Measurements from ENCODE around the gene NCKAP5. TPM values are rescaled to one million over a fixed set of nuclear protein-coding genes. Genes with fewer than 3 reads are reported as not detected.

Gene NCKAP5
- total RNA-seq, 1 experiment from 2014 or later: 3.2 TPM

DNA sequence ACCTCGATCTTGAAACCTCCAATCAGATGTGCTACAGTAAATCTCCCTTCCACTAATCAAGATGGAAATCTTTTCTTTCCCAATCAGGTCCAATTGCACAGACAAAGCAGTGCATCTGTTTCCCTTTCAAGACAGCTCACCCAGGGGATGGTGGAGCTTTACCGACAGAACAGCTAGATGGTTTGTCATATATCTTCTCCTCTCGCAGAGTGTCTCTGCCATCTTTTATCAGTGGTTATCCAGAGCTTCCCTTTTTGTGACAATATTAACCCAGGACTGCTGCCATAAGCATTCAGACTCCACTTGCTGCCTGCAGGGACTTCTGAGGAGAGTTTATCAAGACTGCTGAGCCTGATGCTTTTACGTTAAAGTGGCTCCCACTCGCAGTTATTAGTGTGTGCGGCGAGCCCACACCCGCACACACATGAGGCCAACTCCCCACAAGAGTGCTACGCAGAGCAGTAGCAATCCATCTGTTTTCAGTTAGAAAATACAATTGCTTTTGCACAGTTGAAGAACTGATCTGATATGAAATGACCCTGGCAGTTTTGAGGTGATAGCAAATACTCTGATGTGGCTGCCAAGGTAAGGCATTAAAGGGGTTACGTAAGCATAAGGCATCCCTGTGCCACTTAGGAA, 398.9 kb downstream of the NCKAP5 start:
- POLR2A ChIA-PET (ENCODE audit: unreplicated experiment): no interaction called here
- CTCF ChIA-PET: interaction anchor here (0.6 kb wide), 1 partner anchor 912 kb away, joined by 6 read pairs; no protein-coding TSS in a partner anchor
- Histone ChIP-seq H3K36me3 (ENCODE audit: low read depth, low read length) (no peaks in the 10 kb centered on the region), H3K4me3 (ENCODE audit: low read length) (no peak overlapping the region), H3K79me2 (ENCODE audit: low read length) (no peaks in the 10 kb centered on the region), H2AFZ (ENCODE audit: low read length) (no peak overlapping the region), H3K9me2 (replicated peaks; ENCODE audit: low read length) (no peaks in the 10 kb centered on the region), H4K20me1 (ENCODE audit: low read length) (no peaks in the 10 kb centered on the region), H3K4me1 (ENCODE audit: insufficient read depth, low read length) (peaks cover 20% of the 10 kb centered on the region), H3F3A (ENCODE audit: low read length, unreplicated experiment) (no peaks in the 10 kb centered on the region), H3K27ac (ENCODE audit: low read length) (no peak overlapping the region), H3K9me3 (ENCODE audit: low read length) (no peaks in the 10 kb centered on the region), H3K4me2 (ENCODE audit: low read length) (no peak overlapping the region), H3K27me3 (ENCODE audit: low read length) (no peaks in the 10 kb centered on the region), H3K9ac (ENCODE audit: low read length) (no peak overlapping the region)
- ATAC-seq (no peak), DNase-seq (no peak)
- intact Hi-C loops (cut with micrococcal nuclease): loop anchor here (5.0 to 10.0 kb wide), 2 partner anchors 375 to 732 kb away; no protein-coding TSS in a partner anchor
- no TSS peak for BruUV-seq (replicated peaks)
- TF ChIP-seq EZH2phosphoT487 (IDR thresholded peaks at IDR 0.05; ENCODE audit: borderline replicate concordance, low read length): no peak
- TF ChIP-seq EZH2 (IDR thresholded peaks at IDR 0.05; ENCODE audit: low read length, unreplicated experiment): no peak
- TF ChIP-seq, protein P1, sequence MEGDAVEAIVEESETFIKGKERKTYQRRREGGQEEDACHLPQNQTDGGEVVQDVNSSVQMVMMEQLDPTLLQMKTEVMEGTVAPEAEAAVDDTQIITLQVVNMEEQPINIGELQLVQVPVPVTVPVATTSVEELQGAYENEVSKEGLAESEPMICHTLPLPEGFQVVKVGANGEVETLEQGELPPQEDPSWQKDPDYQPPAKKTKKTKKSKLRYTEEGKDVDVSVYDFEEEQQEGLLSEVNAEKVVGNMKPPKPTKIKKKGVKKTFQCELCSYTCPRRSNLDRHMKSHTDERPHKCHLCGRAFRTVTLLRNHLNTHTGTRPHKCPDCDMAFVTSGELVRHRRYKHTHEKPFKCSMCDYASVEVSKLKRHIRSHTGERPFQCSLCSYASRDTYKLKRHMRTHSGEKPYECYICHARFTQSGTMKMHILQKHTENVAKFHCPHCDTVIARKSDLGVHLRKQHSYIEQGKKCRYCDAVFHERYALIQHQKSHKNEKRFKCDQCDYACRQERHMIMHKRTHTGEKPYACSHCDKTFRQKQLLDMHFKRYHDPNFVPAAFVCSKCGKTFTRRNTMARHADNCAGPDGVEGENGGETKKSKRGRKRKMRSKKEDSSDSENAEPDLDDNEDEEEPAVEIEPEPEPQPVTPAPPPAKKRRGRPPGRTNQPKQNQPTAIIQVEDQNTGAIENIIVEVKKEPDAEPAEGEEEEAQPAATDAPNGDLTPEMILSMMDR (conservative IDR thresholded peaks at IDR 0.05; ENCODE audit: low read depth, low read length): no peak

DNA sequence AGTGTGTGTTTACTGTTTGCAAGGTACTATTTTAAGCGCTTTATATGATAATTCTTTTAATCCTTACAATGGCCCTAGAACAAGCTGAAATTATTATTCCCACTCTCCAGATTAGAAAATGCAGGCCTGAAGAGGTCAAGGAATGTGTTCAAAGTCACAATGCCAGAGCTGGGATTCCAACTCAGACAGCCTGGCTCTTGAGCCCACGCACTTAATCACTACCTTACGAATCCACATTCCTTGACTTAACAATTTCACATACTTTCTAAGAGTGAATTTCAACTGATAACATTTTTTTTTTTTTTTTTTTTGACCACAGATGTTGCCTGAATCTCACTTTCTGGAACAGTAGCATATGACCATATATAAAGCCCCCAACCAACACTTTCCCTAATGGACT, 400.3 kb downstream of the NCKAP5 start:
- Histone ChIP-seq H3K9me3 (ENCODE audit: low read length) (no peaks in the 10 kb centered on the region), H3K36me3 (ENCODE audit: low read depth, low read length) (no peaks in the 10 kb centered on the region), H4K20me1 (ENCODE audit: low read length) (no peaks in the 10 kb centered on the region), H2AFZ (ENCODE audit: low read length) (no peak overlapping the region), H3K4me1 (ENCODE audit: insufficient read depth, low read length) (peaks cover 20% of the 10 kb centered on the region), H3K27me3 (ENCODE audit: low read length) (no peaks in the 10 kb centered on the region), H3K9me2 (replicated peaks; ENCODE audit: low read length) (no peaks in the 10 kb centered on the region), H3K27ac (ENCODE audit: low read length) (no peak overlapping the region), H3K4me3 (ENCODE audit: low read length) (no peak overlapping the region), H3F3A (ENCODE audit: low read length, unreplicated experiment) (no peaks in the 10 kb centered on the region), H3K79me2 (ENCODE audit: low read length) (no peaks in the 10 kb centered on the region), H3K4me2 (ENCODE audit: low read length) (no peak overlapping the region), H3K9ac (ENCODE audit: low read length) (no peak overlapping the region)
- DNase-seq (no peak), ATAC-seq (no peak)
- TF ChIP-seq, protein P1 (conservative IDR thresholded peaks at IDR 0.05; ENCODE audit: low read depth, low read length): no peak
- TF ChIP-seq EZH2 (IDR thresholded peaks at IDR 0.05; ENCODE audit: low read length, unreplicated experiment) (no peak), EZH2phosphoT487 (IDR thresholded peaks at IDR 0.05; ENCODE audit: borderline replicate concordance, low read length) (no peak)
- no TSS peak for BruUV-seq (replicated peaks)
- ChIA-PET POLR2A (ENCODE audit: unreplicated experiment) (no interaction called here), CTCF (interaction anchor here (0.6 to 2.0 kb wide), 2 partner anchors 621 to 644 kb away, joined by 4 to 5 read pairs; no protein-coding TSS in a partner anchor)
- intact Hi-C loops (cut with micrococcal nuclease): loop anchor here (5.0 to 10.0 kb wide), 2 partner anchors 373 to 731 kb away; no protein-coding TSS in a partner anchor

DNA sequence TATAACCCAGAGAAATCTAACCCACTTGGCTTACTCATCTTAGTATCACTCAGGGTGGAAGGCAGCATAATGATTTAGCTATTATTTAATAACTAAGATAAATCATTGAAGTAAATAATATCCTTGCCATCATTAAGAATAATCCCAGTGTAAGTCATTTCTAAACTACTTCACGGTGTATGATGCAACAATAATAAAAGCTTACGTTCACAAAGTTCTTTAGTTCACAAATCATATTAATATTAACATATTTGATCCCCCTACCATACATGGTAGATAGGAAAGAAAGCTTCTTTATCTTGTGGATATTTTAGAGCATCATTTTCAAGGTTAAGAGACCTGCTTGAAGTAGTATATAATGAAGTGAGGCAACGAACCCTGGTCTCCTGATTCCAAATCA, 401.0 kb downstream of the NCKAP5 start:
- Histone ChIP-seq H3K4me1 (ENCODE audit: insufficient read depth, low read length) (peaks cover 20% of the 10 kb centered on the region), H3K4me2 (ENCODE audit: low read length) (no peak overlapping the region), H3K27ac (ENCODE audit: low read length) (peak overlapping the region; percentile 63; the same call in 1 of the 2 replicates), H3K79me2 (ENCODE audit: low read length) (no peaks in the 10 kb centered on the region), H4K20me1 (ENCODE audit: low read length) (no peaks in the 10 kb centered on the region), H3K27me3 (ENCODE audit: low read length) (no peaks in the 10 kb centered on the region), H3K4me3 (ENCODE audit: low read length) (no peak overlapping the region), H3K9ac (ENCODE audit: low read length) (no peak overlapping the region), H3K9me2 (replicated peaks; ENCODE audit: low read length) (no peaks in the 10 kb centered on the region), H2AFZ (ENCODE audit: low read length) (no peak overlapping the region), H3K36me3 (ENCODE audit: low read depth, low read length) (no peaks in the 10 kb centered on the region), H3K9me3 (ENCODE audit: low read length) (no peaks in the 10 kb centered on the region), H3F3A (ENCODE audit: low read length, unreplicated experiment) (no peaks in the 10 kb centered on the region)
- ATAC-seq (peak; percentile 23; the same call in 1 of the 2 replicates), DNase-seq (peak; percentile 30)
- BruUV-seq (replicated peaks): no TSS peak
- no peak for TF ChIP-seq EZH2 (IDR thresholded peaks at IDR 0.05; ENCODE audit: low read length, unreplicated experiment)
- TF ChIP-seq, protein P1 (conservative IDR thresholded peaks at IDR 0.05; ENCODE audit: low read depth, low read length): no peak
- ChIA-PET POLR2A (ENCODE audit: unreplicated experiment) (interaction anchor here (0.5 to 0.6 kb wide), 3 partner anchors 261 to 1485 kb away, joined by 3 to 4 read pairs (median 3); no protein-coding TSS in a partner anchor), CTCF (interaction anchor here (1.2 to 2.0 kb wide), 2 partner anchors 490 to 620 kb away, joined by 3 to 5 read pairs; no protein-coding TSS in a partner anchor)
- intact Hi-C loops (cut with micrococcal nuclease): loop anchor here (5.0 to 10.0 kb wide), 2 partner anchors 372 to 730 kb away; no protein-coding TSS in a partner anchor

All from PC-3 (cell line).